ENCODE data around the gene CCDC171.

DNA sequence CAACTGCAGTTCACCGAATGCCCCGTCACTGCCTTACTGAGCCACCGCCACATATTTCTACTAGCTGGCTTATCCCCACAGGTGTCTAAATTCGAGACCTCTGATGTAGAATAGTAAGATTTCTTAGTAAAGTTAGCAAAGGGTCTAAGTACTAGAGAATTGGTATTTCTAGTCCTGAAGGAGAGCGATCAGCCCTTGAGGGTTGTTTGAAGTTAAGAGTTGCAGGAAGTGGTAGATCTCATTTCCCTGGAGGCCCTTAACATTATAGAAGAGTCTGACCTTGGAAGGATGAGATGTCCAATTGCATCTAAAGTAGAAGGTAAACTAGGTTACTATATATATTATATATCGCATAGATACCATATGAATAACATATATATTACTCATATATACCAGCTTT is 451.8 kb downstream of the CCDC171 start:
- TF ChIP-seq, protein P1, sequence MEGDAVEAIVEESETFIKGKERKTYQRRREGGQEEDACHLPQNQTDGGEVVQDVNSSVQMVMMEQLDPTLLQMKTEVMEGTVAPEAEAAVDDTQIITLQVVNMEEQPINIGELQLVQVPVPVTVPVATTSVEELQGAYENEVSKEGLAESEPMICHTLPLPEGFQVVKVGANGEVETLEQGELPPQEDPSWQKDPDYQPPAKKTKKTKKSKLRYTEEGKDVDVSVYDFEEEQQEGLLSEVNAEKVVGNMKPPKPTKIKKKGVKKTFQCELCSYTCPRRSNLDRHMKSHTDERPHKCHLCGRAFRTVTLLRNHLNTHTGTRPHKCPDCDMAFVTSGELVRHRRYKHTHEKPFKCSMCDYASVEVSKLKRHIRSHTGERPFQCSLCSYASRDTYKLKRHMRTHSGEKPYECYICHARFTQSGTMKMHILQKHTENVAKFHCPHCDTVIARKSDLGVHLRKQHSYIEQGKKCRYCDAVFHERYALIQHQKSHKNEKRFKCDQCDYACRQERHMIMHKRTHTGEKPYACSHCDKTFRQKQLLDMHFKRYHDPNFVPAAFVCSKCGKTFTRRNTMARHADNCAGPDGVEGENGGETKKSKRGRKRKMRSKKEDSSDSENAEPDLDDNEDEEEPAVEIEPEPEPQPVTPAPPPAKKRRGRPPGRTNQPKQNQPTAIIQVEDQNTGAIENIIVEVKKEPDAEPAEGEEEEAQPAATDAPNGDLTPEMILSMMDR (IDR thresholded peaks at IDR 0.05), result no peak
- no peak for TF ChIP-seq ZFX (IDR thresholded peaks at IDR 0.05; ENCODE audit: borderline replicate concordance)

Data from 22Rv1 (cell line).